GM19324 (cell line): ENCODE results near the gene FBXW7.

Experiments
- ATAC-seq: cut with Tn5 transposase; IDR thresholded peaks from one replicate; pipeline ENCODE4 v1.9.1; 2021; ENCODE audit warnings: mild to moderate bottlenecking, moderate library complexity; ENCODE audit not compliant: unreplicated experiment, low FRiP score

FBXW7 gene

GRCh38 chr4:152434011-152434410 is 101.9 kb downstream of the FBXW7 start:
- ATAC-seq = no peak

DNA sequence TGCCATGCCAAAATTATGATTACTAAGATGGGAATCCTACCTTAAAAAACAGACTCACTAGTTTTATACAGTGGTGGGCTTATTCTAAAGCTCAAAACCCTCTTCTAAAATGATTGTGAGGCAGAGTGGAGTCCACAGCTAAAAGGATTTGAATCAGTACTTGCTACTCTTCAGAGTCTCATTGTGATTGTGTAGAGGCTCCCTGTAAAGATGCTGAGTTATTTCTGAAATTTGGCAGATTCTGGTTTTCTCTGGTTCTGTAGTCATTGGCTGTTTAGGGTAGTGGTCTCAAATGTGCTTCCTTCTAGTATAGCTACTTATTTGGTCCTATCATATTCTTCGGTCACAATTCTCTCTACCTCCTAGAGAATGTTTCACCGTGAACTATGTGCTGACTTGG is 104.1 kb downstream of the FBXW7 start:
- no peak for ATAC-seq

GRCh38 chr4:152431291-152431690 is 104.6 kb downstream of the FBXW7 start:
- no peak for ATAC-seq

GRCh38 chr4:152430507-152430906 is 105.4 kb downstream of the FBXW7 start:
- no peak for ATAC-seq

DNA sequence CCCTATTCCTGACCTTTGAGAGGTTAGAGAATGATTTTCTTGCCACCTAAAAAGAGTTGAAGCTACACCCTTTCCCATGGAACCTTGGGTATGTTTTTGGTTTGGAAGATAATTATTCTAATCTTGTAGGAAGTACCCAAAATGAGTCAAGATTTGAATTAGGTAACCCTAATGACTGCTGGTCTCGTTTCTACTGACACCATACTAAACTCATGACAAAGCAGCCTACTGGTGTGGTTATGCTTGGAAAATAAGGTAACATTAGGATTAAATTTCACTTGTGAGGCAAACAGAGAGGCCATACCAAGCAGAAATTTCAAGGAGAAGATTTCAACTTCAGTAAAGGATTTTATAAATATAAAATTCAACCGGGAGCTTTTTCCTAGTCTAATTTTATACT is 107.9 kb downstream of the FBXW7 start:
- no peak for ATAC-seq

DNA sequence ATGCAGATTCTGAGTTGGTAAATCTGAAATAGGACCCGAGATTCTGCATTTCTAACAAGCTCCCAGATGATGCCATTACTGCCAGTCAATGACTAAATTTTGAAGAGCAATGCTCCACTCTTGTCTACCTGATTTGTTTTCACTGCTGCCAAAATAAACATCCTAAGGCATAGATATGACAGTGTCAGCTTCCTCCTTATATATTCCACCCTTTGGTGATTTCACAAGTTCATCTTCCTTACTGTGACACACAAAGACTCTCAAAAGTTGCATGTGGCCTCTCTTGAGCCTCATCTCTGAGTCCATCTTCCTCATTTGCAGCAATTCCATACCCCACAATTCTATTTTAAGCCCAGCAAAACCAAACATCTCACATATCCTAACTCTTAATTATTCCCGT is 110.9 kb downstream of the FBXW7 start:
- ATAC-seq = no peak

DNA sequence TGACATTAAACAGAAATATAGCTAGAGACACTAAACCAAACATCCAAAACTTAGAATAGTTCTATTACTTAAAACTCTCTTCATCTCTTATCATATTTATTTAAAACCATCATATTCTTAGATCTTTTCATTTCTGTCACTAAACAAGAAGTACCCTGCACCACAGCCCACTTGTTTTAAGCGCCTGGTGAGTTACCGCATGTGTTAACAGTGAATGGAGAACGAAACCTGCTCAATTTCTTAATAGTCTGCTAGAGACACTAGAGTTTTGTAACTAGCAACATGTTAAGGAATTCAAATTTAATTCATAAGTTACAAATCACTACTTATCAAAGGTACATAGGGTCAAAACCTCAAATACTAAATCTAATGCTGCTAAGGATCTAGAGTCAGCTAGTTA is 111.5 kb downstream of the FBXW7 start:
- ATAC-seq = no peak

DNA sequence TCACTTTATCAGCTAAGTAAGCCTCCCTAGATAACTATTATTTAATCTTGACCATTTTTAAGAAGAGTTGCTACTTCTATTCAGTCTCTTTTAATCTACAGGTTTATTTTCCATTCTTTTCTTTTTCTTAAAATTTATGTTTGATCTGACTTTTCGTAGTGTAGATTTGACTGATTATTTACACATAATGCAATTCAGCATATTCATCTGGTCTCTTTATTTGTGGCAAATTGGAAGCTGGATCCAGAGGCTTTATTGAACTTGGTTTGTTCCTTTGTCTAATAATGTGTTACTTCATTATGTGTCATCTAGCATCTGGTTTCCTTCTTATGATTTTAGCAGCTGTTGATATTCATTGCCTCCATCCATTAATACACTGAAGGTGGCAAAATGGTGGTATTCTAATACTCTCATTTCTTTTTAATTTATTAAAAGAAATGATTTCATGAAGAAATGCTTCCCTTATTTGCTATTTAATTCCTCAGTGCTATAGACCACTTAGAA is 113.0 kb downstream of the FBXW7 start:
- ATAC-seq = no peak

DNA sequence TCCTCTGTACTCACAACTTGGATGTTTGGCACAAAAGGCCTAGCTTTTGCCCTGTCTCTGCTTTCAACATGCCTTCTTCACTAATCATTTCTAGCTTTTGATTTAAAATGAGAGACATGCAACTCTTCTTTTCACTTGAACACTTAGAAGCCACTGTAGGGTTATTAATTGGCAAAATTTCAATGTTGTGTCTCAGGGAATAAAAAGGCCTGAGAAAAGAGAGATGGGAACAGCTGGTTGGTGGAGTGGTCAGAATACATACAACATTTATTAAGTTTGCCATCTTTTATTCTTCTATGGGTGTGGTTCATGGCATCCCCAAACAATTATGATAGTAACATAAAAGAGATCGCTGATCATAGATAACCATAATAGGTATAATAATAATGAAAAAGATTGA is 114.3 kb downstream of the FBXW7 start:
- ATAC-seq = no peak

GRCh38 chr4:152419809-152420208 is 116.1 kb downstream of the FBXW7 start:
- no peak for ATAC-seq

- no peak for ATAC-seq
Measured at GRCh38 chr4:152417673-152418072, 118.2 kb downstream of the FBXW7 start.

- no peak for ATAC-seq
Measured at GRCh38 chr4:152415980-152416379, 119.9 kb downstream of the FBXW7 start.

DNA sequence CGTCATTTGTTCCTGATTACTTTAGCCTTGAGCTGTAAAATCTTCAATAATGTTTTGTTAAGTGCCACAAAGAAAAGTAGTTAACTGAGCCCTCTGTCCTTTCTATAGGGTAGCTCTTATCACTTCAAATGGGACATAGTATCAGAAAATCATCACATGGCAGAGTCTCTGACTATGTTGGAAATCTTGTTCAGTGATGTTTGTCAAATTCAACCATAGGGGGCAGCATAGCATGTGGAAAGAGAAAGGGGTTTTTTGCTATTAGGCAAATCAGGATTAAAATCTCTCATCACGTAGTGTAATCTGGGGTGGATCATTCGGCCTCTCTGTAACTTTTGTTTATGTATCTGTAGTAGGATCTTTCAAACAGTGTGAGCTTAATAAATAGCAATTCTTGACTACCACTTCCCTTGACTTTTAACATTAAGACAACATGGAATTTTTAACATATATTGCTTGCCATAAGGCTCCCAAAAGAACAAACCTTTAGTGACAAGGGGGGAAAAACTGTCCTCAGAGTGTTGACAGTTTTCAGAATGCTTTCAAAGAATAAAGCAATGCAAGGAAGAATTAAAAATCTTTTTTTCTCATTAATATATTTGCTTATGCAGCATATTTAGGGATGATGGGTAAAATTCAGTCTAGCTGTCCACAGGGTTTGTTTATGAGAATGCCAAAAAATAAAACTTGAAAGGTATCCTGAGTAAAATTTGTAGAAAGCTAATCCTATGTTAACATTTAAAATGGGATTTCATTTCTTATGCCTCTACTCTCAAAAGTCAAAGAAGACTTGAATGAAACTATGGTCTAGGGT is 127.2 kb downstream of the FBXW7 start:
- ATAC-seq = no peak

DNA sequence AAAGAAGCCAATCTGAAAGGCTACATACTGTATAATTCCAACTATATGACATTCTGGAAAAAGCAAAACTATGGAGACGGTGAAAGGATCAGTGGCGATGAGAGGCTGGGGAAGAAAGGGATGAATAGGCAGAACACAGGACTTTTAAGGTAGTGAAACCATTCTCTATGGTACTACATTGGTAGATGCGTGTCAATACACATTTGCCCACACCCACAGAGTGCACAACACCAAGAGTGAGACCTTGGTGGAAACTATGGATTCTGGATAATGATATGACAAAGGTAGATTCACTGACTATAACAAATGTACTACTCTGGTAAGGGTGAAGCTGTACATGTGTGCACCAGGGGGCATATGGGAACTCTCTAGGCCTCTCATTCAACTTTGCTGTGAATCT is 134.5 kb downstream of the FBXW7 start:
- no peak for ATAC-seq

- ATAC-seq = no peak
Measured at GRCh38 chr4:152399246-152399645, 136.6 kb downstream of the FBXW7 start.

GRCh38 chr4:152398060-152398459 is 137.8 kb downstream of the FBXW7 start:
- no peak for ATAC-seq

- ATAC-seq = no peak
Measured at GRCh38 chr4:152394791-152395190, 141.1 kb downstream of the FBXW7 start.

- ATAC-seq = no peak
Measured at GRCh38 chr4:152392079-152392478, 143.8 kb downstream of the FBXW7 start.

GRCh38 chr4:152390216-152390615 is 145.7 kb downstream of the FBXW7 start:
- no peak for ATAC-seq

- ATAC-seq = no peak
Measured at GRCh38 chr4:152389359-152389758, 146.5 kb downstream of the FBXW7 start.

DNA sequence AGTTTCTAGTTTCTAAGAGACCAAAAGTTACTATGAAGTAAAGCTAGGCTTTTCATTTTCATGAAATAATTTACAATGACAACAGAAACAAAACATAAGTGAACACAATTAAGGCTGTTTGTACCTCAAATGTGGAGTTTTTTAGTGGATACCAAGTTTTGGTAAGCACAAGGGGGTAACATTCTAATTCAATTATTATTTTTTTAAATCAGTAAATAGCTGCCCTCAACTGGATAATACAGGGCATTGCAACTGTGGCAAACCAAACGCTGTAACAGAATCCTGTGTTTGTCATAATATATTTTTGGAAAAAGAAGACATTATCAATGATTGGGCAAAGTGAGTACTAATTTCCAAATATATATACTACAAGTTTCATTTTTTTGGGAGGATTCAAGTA is 150.3 kb downstream of the FBXW7 start:
- no peak for ATAC-seq

GRCh38 chr4:152382057-152382785 is 153.7 kb downstream of the FBXW7 start:
- no peak for ATAC-seq
